Spleen (tissue), 7 donors: ENCODE measurements around the gene JARID2.

Source experiments
- POLR2A ChIP-seq, 3 donors: fragments of 450-650 bp; IDR thresholded peaks; one replicate each; pipeline ENCODE4 v1.5.1; 2017; ENCODE audit warnings: antibody characterized with exemption in 3 of 3, mild to moderate bottlenecking in 1 of 3
- POLR2AphosphoS5 ChIP-seq, 3 donors: sonication (generic); formaldehyde crosslinking; IDR thresholded peaks; one replicate each; pipeline ENCODE4 v1.5.1; 2017; ENCODE audit warnings: antibody characterized with exemption in 3 of 3
- TF ChIP-seq, protein P1 (sequence below), 11 experiments: fragments of 200-600 bp in 7 of 11; fragments of 450-650 bp in 4 of 11; sonication (generic) in 4 of 11; IDR thresholded peaks in 8 of 11; conservative IDR thresholded peaks in 3 of 11; 1 replicate in 7 of 11; 2 replicates in 4 of 11; pipeline versions ENCODE4 v1.4.0 to v1.8.0; 2016 to 2021; ENCODE audit warnings: antibody characterized with exemption in 11 of 11, inconsistent platforms in 4 of 11, mild to moderate bottlenecking in 1 of 11
- donor health status: DM: no; HTN: no; CAD: no; lungs with moderate emphysema.
- donor health status: DM: no; HTN: no; CAD: no.
- donor health status: DM: no; HTN: no; CAD: no.

DNA sequence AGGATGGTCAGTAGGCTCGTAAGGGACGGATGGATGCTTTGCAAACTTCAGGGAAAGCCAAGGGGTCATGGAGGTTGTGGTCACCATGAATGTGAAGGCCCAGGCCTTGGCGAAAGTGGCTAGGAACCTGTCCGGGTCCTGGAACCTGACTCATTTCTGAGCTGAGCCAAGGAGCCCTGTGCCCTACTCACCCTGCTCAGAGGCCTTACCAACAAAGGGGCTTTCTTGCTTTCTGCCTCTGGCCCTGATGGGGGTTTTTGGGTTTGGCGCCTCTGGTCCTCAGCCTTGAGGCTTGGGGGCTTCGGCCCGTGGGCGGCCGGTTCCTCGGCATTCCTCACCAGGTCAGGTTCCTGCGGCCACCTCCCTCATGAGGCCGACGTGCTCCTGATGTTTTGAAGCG is 261.9 kb downstream of the JARID2 start:
- TF ChIP-seq, protein P1, sequence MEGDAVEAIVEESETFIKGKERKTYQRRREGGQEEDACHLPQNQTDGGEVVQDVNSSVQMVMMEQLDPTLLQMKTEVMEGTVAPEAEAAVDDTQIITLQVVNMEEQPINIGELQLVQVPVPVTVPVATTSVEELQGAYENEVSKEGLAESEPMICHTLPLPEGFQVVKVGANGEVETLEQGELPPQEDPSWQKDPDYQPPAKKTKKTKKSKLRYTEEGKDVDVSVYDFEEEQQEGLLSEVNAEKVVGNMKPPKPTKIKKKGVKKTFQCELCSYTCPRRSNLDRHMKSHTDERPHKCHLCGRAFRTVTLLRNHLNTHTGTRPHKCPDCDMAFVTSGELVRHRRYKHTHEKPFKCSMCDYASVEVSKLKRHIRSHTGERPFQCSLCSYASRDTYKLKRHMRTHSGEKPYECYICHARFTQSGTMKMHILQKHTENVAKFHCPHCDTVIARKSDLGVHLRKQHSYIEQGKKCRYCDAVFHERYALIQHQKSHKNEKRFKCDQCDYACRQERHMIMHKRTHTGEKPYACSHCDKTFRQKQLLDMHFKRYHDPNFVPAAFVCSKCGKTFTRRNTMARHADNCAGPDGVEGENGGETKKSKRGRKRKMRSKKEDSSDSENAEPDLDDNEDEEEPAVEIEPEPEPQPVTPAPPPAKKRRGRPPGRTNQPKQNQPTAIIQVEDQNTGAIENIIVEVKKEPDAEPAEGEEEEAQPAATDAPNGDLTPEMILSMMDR (IDR thresholded peaks at IDR 0.05 in 8 of 11, conservative IDR thresholded peaks at IDR 0.05 in 3 of 11) = no peak
- TF ChIP-seq POLR2A (IDR thresholded peaks at IDR 0.05) = no peak
- TF ChIP-seq POLR2AphosphoS5 (IDR thresholded peaks at IDR 0.05) = no peak
